ENCODE results near the gene UBALD2. TPM values are rescaled to one million over a fixed set of nuclear protein-coding genes. Genes with fewer than 3 reads are reported as not detected.
A peak's percentile ranks its signal among the peaks of the same experiment; 100 is the strongest.

The UBALD2 gene
- total and polyA plus RNA-seq, 2 of the 13 experiments (the other 11 are each of a cell fraction or from before 2014, with no cell fraction given): 3.3 to 89.7 TPM

DNA sequence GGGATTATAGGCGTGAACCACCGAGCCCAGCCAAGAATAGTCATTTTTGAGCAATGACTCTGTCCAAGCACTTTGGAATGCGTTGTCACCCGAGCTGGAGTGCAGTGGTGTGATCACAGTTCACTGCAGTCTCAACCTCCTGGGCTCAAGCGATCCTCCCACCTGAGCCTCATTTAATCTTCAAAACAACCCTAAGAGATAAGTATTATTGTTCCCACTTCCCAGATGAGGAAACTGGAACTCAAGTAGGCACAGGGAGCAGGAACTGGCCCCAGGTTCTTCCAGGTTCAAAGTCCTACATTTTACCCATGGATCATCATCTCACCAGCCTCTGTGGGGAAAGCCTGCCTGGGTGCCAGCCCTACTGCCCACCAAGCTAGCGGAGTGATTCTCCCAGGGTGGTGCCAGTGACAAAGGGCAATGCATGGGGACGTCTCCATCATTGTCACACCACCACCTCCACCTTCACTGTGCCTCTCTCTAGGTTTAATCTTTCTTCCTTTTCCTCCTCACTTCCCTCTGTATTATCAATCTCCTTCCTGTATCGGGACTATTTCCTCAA, 13.6 kb upstream of the UBALD2 start (continued):
- 0 out of 2 replicates have a peak, but pooled peaks have one; percentile 76 for TF ChIP-seq SNAPC2 (CRISPR knock-in tag; IDR thresholded peaks at IDR 0.05)
- no peak for TF ChIP-seq SUZ12 (IDR thresholded peaks at IDR 0.05; ENCODE audit: low read depth, low read length)
- no peak for TF ChIP-seq MZF1 (CRISPR knock-in tag; IDR thresholded peaks at IDR 0.05; ENCODE audit: borderline replicate concordance)
- peak; percentile 69 for TF ChIP-seq ZNF18 (CRISPR knock-in tag; IDR thresholded peaks at IDR 0.05; ENCODE audit: insufficient replicate concordance)
- no peak; the same call in 1 of the 2 replicates for TF ChIP-seq AHR (CRISPR knock-in tag; IDR thresholded peaks at IDR 0.05)
- TF ChIP-seq ZNF557 (CRISPR knock-in tag; IDR thresholded peaks at IDR 0.05): no peak
- no peak for TF ChIP-seq HMG20A (CRISPR knock-in tag; IDR thresholded peaks at IDR 0.05; ENCODE audit: borderline replicate concordance)
- TF ChIP-seq BHLHE40 (IDR thresholded peaks at IDR 0.05; ENCODE audit: low read length): peak; percentile 50
- TF ChIP-seq U2AF2 (IDR thresholded peaks at IDR 0.05; ENCODE audit: low read depth, low read length): no peak
- TF ChIP-seq NAIF1 (CRISPR knock-in tag; IDR thresholded peaks at IDR 0.05; ENCODE audit: borderline replicate concordance): no peak
- TF ChIP-seq CBX2 (IDR thresholded peaks at IDR 0.05; ENCODE audit: low read depth, low read length): no peak
- no peak for TF ChIP-seq CBX2 (CRISPR knock-in tag; IDR thresholded peaks at IDR 0.05; ENCODE audit: low read depth)
- TF ChIP-seq, protein P1, sequence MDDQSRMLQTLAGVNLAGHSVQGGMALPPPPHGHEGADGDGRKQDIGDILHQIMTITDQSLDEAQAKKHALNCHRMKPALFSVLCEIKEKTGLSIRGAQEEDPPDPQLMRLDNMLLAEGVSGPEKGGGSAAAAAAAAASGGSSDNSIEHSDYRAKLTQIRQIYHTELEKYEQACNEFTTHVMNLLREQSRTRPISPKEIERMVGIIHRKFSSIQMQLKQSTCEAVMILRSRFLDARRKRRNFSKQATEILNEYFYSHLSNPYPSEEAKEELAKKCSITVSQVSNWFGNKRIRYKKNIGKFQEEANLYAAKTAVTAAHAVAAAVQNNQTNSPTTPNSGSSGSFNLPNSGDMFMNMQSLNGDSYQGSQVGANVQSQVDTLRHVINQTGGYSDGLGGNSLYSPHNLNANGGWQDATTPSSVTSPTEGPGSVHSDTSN (CRISPR knock-in tag; IDR thresholded peaks at IDR 0.05; ENCODE audit: borderline replicate concordance): no peak
- TF ChIP-seq ZNF800 (CRISPR knock-in tag; IDR thresholded peaks at IDR 0.05): no peak
- TF ChIP-seq GLI4 (CRISPR knock-in tag; IDR thresholded peaks at IDR 0.05; ENCODE audit: borderline replicate concordance): 0 out of 2 replicates have a peak, but pooled peaks have one; percentile 43
- no peak for TF ChIP-seq TBL1XR1 (IDR thresholded peaks at IDR 0.05; ENCODE audit: borderline replicate concordance, low read length, partially characterized antibody)
- TF ChIP-seq FIP1L1 (IDR thresholded peaks at IDR 0.05; ENCODE audit: borderline replicate concordance, insufficient read depth, low read depth, low read length): no peak
- TF ChIP-seq CEBPB (IDR thresholded peaks at IDR 0.05; ENCODE audit: borderline replicate concordance, low read depth, low read length): no peak
- TF ChIP-seq RBFOX2 (IDR thresholded peaks at IDR 0.05; ENCODE audit: low read depth, low read length): no peak
- TF ChIP-seq, protein P2, sequence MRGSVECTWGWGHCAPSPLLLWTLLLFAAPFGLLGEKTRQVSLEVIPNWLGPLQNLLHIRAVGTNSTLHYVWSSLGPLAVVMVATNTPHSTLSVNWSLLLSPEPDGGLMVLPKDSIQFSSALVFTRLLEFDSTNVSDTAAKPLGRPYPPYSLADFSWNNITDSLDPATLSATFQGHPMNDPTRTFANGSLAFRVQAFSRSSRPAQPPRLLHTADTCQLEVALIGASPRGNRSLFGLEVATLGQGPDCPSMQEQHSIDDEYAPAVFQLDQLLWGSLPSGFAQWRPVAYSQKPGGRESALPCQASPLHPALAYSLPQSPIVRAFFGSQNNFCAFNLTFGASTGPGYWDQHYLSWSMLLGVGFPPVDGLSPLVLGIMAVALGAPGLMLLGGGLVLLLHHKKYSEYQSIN (CRISPR knock-in tag; IDR thresholded peaks at IDR 0.05; ENCODE audit: borderline replicate concordance): no peak
- no peak for TF ChIP-seq BRCA1 (CRISPR knock-in tag; IDR thresholded peaks at IDR 0.05)
- no peak for TF ChIP-seq GTF3A (CRISPR knock-in tag; conservative IDR thresholded peaks at IDR 0.05)

Measured in HepG2 (cell line).